Lung microvascular endothelial cell (primary cell): ENCODE results near the gene PRDM4. TPM values are rescaled to one million over a fixed set of nuclear protein-coding genes. Genes with fewer than 3 reads are reported as not detected.

ENCODE experiments used
- DNase-seq, 2 donors: peaks; one replicate each; pipeline versions ENCODE4 v3.0.0 to v3.0.0-alpha.2; 2010; ENCODE audit warnings: low read depth in 2 of 2
- total RNA-seq: library from RNA; depleted of rRNA; stranded (reverse); fragments of >200 nt; gene quantifications from 2 replicates; pipeline ENCODE4 v1.2.1, GENCODE V29; 2014

PRDM4 gene, protein sequence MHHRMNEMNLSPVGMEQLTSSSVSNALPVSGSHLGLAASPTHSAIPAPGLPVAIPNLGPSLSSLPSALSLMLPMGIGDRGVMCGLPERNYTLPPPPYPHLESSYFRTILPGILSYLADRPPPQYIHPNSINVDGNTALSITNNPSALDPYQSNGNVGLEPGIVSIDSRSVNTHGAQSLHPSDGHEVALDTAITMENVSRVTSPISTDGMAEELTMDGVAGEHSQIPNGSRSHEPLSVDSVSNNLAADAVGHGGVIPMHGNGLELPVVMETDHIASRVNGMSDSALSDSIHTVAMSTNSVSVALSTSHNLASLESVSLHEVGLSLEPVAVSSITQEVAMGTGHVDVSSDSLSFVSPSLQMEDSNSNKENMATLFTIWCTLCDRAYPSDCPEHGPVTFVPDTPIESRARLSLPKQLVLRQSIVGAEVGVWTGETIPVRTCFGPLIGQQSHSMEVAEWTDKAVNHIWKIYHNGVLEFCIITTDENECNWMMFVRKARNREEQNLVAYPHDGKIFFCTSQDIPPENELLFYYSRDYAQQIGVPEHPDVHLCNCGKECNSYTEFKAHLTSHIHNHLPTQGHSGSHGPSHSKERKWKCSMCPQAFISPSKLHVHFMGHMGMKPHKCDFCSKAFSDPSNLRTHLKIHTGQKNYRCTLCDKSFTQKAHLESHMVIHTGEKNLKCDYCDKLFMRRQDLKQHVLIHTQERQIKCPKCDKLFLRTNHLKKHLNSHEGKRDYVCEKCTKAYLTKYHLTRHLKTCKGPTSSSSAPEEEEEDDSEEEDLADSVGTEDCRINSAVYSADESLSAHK
- total RNA-seq, result 11.8 and 19.2 TPM in 2 replicates

DNA sequence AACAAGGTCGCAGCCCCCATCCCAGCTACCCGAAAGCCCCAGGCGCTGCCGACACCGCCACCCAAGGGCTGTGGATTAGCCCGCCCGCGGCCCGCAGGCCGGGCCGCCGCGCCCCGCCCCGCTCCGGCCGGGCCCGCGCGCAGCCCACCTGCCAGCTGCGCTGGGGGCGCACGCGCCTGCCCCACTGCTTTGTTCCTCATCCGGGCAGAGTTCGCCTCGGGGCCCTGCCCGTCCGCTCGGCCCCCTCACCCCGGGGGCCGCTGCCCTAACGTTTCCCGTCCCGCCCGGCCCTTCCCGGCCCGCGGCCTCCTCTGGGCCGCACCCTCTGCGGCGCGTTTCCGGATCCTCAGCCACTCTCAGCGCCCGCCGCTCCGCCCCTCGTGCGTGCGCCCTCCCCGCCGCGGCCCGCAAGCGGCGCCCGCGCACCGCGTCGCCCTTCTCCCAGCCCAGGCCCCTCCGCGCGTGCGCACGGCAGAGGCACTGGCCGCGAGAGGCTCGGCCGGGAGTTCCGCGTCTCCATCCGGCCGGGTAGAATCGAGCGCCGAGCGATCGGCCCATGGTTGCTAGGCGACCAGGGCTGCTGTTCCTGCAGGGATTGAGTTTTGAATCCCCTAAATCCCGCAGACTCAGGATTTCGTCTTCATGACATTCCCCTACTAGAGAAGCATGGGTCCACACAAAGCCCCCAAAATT, at the start of gene PRDM4:
Gene PRDM4, minus strand, starts transcription at position 329 of the 693 bp plus-strand sequence. CDS start 622 bp downstream, outside the sequence.
- DNase-seq, result peak; percentile 97 to 98

DNA sequence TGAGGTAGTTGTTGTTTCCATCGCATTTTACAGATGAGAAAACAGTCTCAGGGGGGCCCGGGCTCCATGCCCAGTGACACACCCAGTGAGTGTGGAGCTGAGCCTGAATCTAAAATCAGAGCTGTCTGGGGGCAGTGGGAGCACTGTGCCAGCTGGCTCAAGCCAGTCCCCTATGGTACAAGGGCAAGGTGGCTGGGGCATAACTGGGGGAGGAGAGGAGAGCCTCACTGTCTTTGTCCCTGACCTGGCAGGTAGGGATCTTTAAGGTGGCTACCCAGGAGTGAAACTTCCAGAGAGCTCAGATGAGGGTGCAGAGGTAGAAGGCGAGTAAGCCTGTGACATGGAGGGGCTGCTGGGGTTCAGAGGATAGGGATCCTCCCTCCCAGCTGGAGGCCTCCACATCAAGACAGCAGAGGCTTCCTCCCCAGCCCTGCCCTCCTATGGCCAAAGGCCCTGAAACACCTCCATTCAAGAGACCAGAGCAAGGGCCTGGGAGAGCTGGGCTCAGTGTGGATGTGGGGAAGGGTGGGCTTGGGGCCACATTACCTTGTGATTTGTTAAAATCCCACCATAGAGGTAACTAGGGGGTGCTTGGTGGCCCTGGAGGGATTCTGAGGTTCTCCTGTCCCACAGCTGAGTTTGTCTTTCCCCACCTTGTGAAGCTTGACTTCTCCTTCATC, 46.7 kb upstream of the PRDM4 start:
- no peak for DNase-seq

DNA sequence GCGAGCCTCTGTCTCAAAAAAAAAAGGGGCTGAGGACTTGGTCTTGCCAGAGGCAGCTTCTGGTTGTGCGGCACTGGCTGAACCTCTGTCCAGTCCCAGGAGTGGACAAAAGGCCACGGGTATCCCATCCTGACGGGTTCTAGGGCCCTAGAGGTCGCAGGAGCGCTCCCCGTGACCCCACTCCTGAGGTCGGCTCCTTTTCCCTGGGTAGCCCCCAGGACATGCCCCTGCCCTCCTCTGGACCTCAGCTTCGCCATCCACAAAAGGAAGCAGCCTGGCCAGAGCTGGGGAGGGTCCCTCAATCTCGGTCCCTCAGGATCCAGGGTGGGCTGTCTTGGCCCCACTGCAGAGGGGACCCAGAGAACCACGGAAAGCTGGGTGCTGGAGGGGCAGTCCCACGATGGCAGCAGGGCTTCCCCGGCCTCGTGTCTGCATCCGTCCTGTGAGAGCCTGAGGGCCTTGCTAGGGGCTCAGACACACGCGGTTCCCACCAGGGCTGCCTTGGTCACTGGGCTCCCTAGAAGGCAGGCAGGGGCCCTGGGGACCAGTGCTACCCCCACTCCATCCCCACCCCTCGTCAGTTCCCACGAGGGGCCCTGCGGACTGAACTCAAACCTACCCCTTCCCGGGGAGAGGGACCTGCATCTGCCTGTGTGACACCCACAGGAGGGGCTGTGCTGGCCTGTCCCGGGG, 44.7 kb upstream of the PRDM4 start:
- DNase-seq, result no peak

DNA sequence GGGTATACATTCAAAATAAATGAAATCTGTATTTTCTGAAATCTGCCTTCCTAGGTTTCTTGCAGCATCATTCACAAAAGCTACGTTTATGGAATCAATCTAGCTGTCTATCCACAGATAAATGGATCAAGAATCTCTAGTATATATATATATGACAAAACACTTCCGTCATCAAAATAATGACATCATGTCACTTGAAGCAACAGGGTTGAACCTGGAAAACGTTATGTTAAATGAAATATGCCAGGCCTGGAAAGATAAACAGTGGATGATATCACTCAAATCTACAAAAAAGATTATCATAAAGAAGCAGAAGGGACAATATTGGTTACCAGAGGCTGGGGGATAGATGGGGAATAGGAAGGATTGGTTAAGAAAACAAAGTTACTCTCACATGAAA, 42.2 kb upstream of the PRDM4 start:
- DNase-seq, result no peak

DNA sequence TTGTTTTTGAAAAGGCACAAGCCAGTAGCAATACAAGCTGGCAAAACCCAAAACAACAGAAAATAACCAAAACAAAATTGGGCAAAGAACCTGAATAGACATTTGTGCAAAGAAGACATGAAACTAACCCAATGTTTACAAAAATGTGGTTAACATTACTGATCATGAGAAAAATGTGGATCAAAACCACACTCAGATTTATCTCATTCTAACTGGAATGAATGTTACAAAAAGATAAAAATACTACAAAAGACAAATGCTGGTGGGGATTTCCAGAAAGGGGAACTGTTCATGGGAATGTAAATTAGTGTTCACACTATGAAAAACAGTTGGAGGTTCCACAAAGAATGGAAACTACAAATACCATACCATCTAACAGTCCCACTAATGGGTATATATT, 40.2 kb upstream of the PRDM4 start:
- no peak for DNase-seq

DNA sequence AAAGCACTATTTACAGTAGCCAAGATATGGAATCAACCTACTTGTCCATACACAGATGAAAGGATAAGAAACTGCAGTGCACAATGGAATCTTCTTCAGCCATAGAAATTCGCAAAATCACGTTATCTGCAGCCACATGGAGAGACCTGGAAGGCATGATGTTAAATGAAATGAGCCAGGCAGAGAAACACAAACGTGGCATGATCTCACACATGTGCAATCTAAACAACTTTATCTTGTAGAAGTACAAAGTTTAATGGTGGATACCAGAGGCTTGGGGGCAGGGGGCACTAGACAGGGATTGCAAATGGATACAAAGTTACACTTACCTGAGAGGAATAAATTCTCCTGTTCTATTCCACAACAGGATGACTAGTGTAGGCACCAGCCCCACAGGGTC, 37.6 kb upstream of the PRDM4 start:
- no peak for DNase-seq

DNA sequence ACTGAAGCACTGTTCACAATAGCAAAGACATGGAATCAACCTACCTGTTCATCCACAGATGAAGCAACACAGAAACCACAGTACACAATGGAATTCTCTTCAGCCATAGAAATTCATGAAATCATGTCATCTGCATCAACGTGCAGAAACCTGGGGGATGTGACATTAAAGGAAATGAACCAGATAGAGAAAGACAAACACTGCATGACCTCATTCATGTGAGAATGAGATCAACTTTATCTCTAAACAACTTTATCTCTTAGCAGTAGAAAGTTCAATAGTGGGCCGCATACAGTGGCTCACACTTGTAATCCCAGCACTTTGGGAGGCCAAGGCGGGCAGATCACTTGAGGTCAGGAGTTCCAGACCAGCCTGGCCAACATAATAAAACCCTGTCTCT, 33.5 kb upstream of the PRDM4 start:
- DNase-seq, result no peak

DNA sequence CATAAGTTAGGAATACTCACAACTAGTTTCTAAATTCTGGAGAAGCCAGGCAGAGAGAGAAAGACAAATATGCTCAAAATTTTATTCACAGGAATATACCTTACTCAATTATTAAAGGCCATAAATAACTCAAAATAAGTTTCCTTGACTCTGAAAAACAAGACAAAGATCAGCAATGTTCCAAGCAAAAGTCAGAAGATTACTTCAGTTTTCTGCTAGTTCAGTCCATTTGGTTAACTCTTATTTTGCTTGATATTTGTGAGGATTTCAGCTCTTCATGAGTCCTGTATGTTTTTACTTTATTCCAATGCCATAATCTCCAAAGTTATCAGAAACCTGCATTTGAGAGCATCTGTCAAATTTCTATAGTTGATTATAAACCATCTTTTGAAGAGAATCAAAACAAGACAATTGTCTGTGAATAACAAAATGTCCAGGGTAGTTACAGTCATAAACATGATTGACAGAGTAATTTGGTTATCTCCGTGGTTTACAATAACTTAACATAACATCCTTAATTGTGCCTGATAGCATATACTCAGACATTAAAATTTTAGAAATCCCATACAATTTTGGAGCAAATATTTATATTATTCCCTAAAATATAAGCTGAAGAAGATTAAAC, 30.6 kb upstream of the PRDM4 start:
- no peak for DNase-seq

DNA sequence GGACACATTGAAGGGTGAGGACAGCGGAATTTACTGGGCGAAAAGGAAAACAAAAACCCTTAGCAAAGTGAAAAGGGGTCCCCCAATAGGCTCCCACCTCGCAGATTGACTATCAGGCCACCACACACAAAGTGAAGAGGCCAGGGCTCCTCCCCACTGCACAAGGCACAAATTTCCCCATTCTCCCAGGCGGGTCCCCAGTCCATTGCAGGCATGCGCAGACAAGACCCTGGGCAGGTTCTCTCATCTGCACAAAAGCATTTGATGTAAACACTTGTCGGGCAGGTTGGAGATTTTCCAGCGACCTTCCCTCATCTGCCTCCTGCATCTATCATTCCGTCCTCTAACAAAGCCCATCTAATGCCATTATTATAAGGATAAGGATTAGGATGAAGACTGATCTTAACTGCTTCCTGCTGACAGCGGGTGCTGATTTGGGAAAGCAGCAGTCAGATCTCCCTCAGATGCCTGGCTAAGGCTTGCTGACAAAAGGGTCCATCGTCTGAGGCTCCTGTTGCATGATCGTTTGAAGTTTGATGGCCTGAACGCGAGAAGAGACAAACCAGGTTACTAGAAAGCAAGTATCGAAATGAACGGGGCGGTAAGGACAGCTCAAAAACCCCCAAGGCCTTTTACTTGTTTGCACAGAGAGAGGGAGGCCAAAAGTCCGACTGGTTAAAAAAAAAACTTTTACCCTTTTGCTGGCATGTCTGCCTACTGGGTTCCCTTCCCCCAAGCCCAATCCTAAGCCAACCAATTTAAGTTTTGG, 27.9 kb upstream of the PRDM4 start:
- DNase-seq, result no peak

DNA sequence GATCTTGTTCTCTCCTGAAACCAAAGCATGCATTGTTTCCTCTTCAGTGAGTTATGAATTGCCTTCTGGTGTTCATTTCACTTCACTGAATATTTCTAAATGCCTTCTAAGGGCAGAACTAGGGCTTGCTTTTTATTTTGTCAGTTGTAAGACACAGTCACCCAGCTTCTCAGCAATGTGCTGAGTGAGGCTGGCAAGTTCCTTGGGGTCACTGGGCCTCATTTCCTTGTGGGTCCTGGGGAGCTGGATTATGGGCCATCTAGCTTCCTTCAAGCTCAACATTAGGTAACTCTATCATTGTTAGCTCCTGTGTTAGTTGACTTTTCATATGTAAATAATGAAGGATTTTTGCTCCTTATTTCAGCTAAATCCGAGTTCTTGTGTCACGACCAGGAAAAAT, 27.3 kb upstream of the PRDM4 start:
- DNase-seq, result no peak

DNA sequence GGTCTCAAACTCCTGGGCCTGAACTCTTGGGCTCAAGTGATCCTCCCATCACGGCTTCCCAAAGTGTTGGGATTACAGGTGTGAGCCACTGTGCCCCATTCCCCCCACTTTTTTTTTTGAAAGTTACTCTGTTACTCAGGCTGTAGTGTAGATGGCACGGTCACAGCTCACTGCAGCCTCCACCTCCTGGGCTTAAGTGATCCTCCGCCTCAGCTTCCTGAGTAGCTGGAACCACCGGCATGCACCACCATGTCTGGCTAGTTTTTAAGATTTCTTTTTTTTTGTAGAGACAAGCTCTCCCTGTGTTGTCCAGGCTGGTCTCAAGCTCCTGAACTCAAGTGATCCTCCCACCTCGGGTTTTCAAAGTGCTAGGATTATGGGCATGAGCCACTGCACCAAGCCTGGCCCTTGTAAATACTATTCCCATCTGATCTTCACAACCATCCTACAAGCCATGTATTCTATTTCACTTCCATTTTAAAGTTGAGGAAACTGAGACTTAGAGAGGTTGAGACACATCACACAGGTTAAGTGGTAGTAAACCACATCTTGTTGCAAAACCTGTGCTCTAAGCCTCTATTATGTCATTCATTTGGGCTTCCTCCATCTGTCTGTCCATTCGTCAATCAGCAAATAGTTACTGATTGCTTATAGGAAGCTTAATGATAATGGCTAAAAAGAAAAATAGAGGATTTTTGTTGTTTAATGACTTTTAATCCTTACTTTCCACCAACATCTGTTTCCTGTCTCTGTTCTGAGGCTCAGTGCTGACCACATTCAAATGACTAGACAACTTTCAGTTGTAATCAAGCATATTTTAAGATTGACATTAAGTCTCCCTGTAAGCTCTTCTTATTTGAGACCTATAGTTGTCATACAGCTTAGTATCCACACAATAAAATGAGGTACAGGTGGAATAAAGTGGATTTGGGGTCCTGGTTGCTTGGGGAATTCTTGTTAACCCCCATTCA, 22.8 kb upstream of the PRDM4 start:
- no peak for DNase-seq

DNA sequence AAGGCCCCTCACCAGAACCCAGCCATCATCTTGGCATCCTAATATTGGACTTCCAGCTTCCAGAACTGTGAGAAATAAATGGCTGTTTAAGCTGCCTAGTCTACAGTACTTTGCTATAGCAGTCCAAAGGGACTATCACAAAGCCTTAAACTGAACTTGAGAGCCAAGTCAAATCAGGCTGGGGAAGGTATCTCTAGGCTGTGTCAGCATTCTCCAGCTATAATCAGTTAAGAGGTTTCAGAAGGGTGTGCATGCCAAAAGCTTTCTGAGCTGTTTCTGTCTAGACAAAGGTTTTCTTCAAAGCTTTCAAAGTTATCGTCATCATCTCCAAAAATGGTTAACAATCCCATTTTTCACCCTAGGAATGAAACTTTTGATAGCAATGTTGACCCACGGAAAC, 21.1 kb upstream of the PRDM4 start:
- no peak for DNase-seq

DNA sequence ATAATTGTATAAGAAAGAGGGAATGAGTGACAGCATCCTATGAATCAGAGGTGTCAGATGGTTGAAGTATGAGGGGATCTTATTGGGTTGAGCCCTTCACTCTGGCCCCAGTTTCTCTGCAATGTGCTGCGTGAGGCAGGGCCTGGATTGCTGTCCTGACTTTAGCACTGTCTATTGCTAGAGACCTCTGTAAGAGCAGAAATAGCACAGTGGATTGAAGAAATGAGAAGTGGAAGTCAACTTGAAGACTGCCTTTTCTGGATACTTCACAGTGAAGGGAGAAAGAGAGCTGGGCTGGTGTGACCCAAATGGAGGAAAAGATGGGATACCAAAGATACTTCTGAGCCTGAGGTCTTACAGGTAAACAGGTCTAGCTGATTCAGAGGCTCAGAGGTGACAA, 19.4 kb upstream of the PRDM4 start:
- no peak for DNase-seq

DNA sequence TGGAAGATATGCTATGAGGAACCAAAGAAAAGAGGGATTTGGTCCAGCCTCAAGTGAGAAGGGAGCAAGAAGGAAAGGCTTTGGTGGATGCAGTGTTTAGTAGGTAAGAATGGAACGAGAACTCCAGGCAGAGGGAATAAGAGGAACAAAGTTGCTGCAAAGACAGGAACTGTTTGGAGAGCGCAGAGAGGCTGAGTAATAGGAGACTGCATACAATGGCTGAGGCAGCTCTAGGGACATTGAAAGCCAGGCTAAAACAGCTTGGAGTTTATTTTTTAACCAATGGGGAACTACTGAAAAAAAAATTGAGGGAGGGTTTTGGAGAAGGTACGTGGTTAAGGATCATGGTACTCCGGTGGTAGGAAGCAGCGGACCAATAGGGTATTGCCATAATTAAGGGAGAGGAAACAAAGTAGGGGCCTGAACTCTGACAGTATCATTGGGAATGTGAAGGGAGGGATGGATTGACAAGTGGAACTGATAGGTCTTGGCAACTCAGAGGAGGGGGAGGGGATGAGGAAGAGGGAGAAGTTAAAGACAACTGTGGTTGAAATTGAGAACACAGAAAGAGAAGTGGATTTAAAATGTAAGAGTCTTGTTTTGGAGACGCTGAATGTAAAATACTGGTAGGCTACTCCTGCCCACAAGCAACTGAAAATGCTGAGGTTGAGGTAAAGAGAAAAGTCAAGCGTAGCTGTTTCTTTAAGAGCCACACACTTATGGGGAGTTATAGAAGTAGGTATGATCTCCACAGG, 18.3 kb upstream of the PRDM4 start:
- DNase-seq, result no peak

DNA sequence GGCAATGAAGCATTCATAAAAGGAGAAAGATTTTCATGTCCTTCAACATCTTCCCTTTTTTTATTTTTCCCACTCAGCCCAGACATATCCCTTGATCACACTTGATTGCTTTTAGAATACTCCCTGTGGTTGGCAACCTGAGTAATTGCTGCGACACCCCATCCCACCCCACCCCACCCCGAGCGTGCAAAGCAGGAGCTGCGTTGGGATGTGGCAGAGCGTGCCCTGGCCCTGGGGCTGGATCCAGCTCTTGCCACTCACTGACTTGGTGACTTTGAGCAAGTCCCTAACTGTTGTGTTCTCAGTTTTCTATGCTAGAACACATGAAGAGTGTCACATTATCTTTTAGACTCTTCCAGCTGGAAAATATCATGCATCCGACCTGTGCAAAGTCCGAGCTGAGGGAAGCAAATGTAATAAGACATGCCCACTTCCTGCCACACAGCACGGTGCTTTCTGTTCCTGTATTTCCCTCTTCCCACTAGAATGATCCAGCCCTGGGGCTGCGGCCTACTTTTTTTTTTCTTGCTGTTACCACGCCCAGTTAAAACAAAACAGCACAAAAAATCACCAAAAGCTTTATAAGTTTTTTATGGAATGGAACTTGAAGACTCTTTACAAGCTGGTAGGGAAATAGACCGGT, 17.6 kb upstream of the PRDM4 start:
- DNase-seq, result no peak

DNA sequence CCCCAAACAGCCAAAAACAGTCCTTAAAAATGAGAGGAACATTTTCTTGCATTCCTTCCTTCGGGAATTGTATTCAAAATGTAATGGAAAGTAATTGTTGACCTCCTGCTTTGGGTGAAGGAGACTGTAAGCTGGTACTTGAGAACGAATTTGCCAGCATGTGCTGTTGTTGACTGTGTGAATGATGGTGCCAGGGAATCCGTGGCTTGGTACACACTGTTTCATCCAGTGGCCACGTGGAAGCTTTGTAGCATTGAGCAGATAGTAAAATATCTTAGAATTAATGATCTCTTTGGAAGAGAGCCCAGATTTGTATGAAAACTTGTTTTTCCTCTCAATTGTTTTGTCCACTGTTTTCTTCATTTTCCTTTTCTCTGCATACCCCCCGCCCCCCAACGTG, 15.2 kb upstream of the PRDM4 start:
- no peak for DNase-seq

DNA sequence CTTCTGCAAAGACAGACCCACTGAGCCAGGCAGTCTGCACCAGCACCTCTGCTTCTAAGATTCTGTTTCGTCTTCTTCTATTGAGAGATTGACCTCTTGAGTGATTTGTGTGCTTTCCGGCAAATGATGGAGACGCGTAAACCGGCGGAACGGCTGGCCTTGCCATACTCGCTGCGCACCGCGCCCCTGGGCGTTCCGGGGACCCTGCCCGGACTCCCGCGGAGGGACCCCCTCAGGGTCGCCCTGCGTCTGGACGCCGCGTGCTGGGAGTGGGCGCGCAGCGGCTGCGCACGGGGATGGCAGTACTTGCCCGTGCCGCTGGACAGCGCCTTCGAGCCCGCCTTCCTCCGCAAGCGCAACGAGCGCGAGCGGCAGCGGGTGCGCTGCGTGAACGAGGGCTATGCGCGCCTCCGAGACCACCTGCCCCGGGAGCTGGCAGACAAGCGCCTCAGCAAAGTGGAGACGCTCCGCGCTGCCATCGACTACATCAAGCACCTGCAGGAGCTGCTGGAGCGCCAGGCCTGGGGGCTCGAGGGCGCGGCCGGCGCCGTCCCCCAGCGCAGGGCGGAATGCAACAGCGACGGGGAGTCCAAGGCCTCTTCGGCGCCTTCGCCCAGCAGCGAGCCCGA, 14.3 kb upstream of the PRDM4 start:
- peak; percentile 11 to 25 for DNase-seq
